WTC11 (cell line): ENCODE measurements around the gene EGLN1. TPM values are rescaled to one million over a fixed set of nuclear protein-coding genes. Genes with fewer than 3 reads are reported as not detected.

Source experiments
- ATAC-seq: fragments of 200-7000 bp; cut with Tn5 transposase; 2 replicates; pipeline ENCODE4 v1.10.0; 2021; ENCODE audit warnings: mild to moderate bottlenecking, moderate library complexity
- CTCF ChIA-PET: fragments of 300-600 bp; sonication (Branson Sonifier 250); formaldehyde crosslinking; loops from one replicate; lab custom pipeline; 2021; ENCODE audit warnings: antibody characterized with exemption; lab: Charles Lee
- POLR2A ChIA-PET: fragments of 350-600 bp; sonication (Branson Sonifier 250); formaldehyde crosslinking; loops from one replicate; lab custom pipeline; 2021; ENCODE audit warnings: antibody characterized with exemption; lab: Charles Lee
- DNase-seq: peaks from one replicate; pipeline ENCODE4 v3.0.0; 2021; ENCODE audit warnings: low spot score
- H3K27ac Mint-ChIP-seq: 2 replicates; pipeline ENCODE4 v1.8.0; 2021; ENCODE audit warnings: mixed read lengths
- H3K27me3 Mint-ChIP-seq: 2 replicates; pipeline ENCODE4 v1.8.0; 2021; ENCODE audit warnings: low read depth, mild to moderate bottlenecking, moderate library complexity, mixed read lengths
- H3K36me3 Mint-ChIP-seq: 2 replicates; pipeline ENCODE4 v1.8.0; 2021; ENCODE audit warnings: mixed read lengths
- H3K4me1 Mint-ChIP-seq: 2 replicates; pipeline ENCODE4 v1.8.0; 2022; ENCODE audit warnings: mixed read lengths
- H3K4me3 Mint-ChIP-seq: 2 replicates; pipeline ENCODE4 v1.8.0; 2021; ENCODE audit warnings: mild to moderate bottlenecking, moderate library complexity, mixed read lengths
- H3K9me3 Mint-ChIP-seq: 2 replicates; pipeline ENCODE4 v1.8.0; 2021; ENCODE audit warnings: mixed read lengths
- AR ChIP-seq: fragments of 250-450 bp; sonication (Bioruptor Pico); IDR thresholded peaks from 2 replicates; pipeline ENCODE4 v1.9.0; 2021; ENCODE audit warnings: mild to moderate bottlenecking
- ATF6 ChIP-seq: sonication (generic); formaldehyde crosslinking; IDR thresholded peaks from 2 replicates; pipeline ENCODE4 v1.8.1; 2023; ENCODE audit warnings: mild to moderate bottlenecking, missing genetic modification reagents
- CREM ChIP-seq: sonication (generic); formaldehyde crosslinking; IDR thresholded peaks from 2 replicates; pipeline ENCODE4 v1.8.1; 2022; ENCODE audit warnings: mild to moderate bottlenecking, missing genetic modification reagents, moderate library complexity
- ELF4 ChIP-seq: sonication (generic); formaldehyde crosslinking; IDR thresholded peaks from 2 replicates; pipeline ENCODE4 v1.8.1; 2022; ENCODE audit warnings: low read depth, mild to moderate bottlenecking, moderate library complexity, missing genetic modification reagents
- ERG ChIP-seq: fragments of 250-450 bp; sonication (Bioruptor Pico); IDR thresholded peaks from 2 replicates; pipeline ENCODE4 v1.8.0; 2021; ENCODE audit warnings: mild to moderate bottlenecking
- ETV6 ChIP-seq: sonication (generic); formaldehyde crosslinking; IDR thresholded peaks from 2 replicates; pipeline ENCODE4 v1.8.1; 2022; ENCODE audit warnings: mild to moderate bottlenecking, missing genetic modification reagents
- JUN ChIP-seq: sonication (generic); formaldehyde crosslinking; IDR thresholded peaks from 2 replicates; pipeline ENCODE4 v1.8.0; 2023; ENCODE audit warnings: mild to moderate bottlenecking, missing genetic modification reagents
- NFE2L1 ChIP-seq: sonication (generic); formaldehyde crosslinking; IDR thresholded peaks from 2 replicates; pipeline ENCODE4 v1.8.1; 2023; ENCODE audit warnings: missing genetic modification reagents
- OVOL2 ChIP-seq: fragments of 250-450 bp; sonication (Bioruptor Pico); IDR thresholded peaks from 2 replicates; pipeline ENCODE4 v1.9.0; 2021; ENCODE audit warnings: mild to moderate bottlenecking, borderline replicate concordance
- PREB ChIP-seq: sonication (generic); formaldehyde crosslinking; IDR thresholded peaks from 2 replicates; pipeline ENCODE4 v1.8.1; 2022; ENCODE audit warnings: mild to moderate bottlenecking, missing genetic modification reagents, moderate library complexity, borderline replicate concordance
- ZNF281 ChIP-seq: sonication (generic); formaldehyde crosslinking; IDR thresholded peaks from 2 replicates; pipeline ENCODE4 v1.8.0; 2023; ENCODE audit warnings: mild to moderate bottlenecking, missing genetic modification reagents
- ZNF317 ChIP-seq: sonication (generic); formaldehyde crosslinking; IDR thresholded peaks from 2 replicates; pipeline ENCODE4 v1.8.1; 2023; ENCODE audit warnings: low read depth, mild to moderate bottlenecking, moderate library complexity, missing genetic modification reagents, borderline replicate concordance
- total RNA-seq: library from RNA; stranded (reverse); gene quantifications from 3 replicates; pipeline ENCODE4 v1.2.3, GENCODE V29; 2021
- TF ChIP-seq, protein P1 (sequence below): sonication (generic); formaldehyde crosslinking; IDR thresholded peaks from 2 replicates; pipeline ENCODE4 v1.8.0; 2023; ENCODE audit warnings: missing genetic modification reagents, mild to moderate bottlenecking, borderline replicate concordance
- TF ChIP-seq, protein P2 (sequence below): sonication (generic); formaldehyde crosslinking; IDR thresholded peaks from 2 replicates; pipeline ENCODE4 v1.8.1; 2022; ENCODE audit warnings: low read depth, missing genetic modification reagents, borderline replicate concordance
- TF ChIP-seq, protein P3 (sequence below): sonication (generic); formaldehyde crosslinking; conservative IDR thresholded peaks from 2 replicates; pipeline ENCODE4 v1.8.1; 2022; ENCODE audit warnings: mild to moderate bottlenecking, missing genetic modification reagents

Gene EGLN1
- total RNA-seq, 1 experiment from 2014 or later, result 13.7 TPM

GRCh38 chr1:231387770-231388669 is 34.1 kb downstream of the EGLN1 start (continued):
- no peak for TF ChIP-seq ELF4 (CRISPR knock-in tag)
- TF ChIP-seq ATF6 (CRISPR knock-in tag), result no peak
- TF ChIP-seq, all 79 proteins: peak for 0

DNA sequence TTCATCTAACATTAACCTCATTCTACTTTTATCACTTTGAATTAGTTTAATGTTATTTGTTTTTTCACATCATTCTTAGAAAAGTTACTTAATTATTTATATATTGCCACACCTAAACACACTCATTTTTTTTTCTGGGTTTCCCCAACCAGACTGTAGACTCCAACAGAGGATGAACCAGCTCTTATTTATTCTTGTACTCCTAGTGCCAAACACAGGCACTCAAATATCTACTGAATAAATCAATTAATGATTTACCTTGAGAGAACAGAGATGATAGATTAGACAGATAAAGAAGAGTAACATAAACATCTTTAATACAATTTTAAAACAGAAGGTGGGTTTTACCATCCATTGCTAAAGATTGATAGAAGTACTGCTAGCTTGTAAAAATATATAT is 35.6 kb downstream of the EGLN1 start:
- ATAC-seq (no peak), DNase-seq (no peak)
- no peak overlapping the region for H3K4me3 Mint-ChIP-seq
- ChIA-PET POLR2A (interaction anchor here (0.6 kb wide), 1 partner anchor 12 kb away, joined by 3 read pairs; no protein-coding TSS in a partner anchor), CTCF (no interaction called here)
- H3K27ac Mint-ChIP-seq, result no peak overlapping the region
- no peaks in the 10 kb centered on the region for H3K27me3 Mint-ChIP-seq
- no peaks in the 10 kb centered on the region for H3K9me3 Mint-ChIP-seq
- H3K36me3 Mint-ChIP-seq, result no peaks in the 10 kb centered on the region
- H3K4me1 Mint-ChIP-seq, result no peaks in the 10 kb centered on the region
- TF ChIP-seq NFE2L1 (CRISPR knock-in tag), result no peak
- no peak for TF ChIP-seq ETV6 (CRISPR knock-in tag)
- TF ChIP-seq, protein P1, sequence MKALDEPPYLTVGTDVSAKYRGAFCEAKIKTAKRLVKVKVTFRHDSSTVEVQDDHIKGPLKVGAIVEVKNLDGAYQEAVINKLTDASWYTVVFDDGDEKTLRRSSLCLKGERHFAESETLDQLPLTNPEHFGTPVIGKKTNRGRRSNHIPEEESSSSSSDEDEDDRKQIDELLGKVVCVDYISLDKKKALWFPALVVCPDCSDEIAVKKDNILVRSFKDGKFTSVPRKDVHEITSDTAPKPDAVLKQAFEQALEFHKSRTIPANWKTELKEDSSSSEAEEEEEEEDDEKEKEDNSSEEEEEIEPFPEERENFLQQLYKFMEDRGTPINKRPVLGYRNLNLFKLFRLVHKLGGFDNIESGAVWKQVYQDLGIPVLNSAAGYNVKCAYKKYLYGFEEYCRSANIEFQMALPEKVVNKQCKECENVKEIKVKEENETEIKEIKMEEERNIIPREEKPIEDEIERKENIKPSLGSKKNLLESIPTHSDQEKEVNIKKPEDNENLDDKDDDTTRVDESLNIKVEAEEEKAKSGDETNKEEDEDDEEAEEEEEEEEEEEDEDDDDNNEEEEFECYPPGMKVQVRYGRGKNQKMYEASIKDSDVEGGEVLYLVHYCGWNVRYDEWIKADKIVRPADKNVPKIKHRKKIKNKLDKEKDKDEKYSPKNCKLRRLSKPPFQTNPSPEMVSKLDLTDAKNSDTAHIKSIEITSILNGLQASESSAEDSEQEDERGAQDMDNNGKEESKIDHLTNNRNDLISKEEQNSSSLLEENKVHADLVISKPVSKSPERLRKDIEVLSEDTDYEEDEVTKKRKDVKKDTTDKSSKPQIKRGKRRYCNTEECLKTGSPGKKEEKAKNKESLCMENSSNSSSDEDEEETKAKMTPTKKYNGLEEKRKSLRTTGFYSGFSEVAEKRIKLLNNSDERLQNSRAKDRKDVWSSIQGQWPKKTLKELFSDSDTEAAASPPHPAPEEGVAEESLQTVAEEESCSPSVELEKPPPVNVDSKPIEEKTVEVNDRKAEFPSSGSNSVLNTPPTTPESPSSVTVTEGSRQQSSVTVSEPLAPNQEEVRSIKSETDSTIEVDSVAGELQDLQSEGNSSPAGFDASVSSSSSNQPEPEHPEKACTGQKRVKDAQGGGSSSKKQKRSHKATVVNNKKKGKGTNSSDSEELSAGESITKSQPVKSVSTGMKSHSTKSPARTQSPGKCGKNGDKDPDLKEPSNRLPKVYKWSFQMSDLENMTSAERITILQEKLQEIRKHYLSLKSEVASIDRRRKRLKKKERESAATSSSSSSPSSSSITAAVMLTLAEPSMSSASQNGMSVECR (CRISPR knock-in tag), result no peak
- TF ChIP-seq, protein P2, sequence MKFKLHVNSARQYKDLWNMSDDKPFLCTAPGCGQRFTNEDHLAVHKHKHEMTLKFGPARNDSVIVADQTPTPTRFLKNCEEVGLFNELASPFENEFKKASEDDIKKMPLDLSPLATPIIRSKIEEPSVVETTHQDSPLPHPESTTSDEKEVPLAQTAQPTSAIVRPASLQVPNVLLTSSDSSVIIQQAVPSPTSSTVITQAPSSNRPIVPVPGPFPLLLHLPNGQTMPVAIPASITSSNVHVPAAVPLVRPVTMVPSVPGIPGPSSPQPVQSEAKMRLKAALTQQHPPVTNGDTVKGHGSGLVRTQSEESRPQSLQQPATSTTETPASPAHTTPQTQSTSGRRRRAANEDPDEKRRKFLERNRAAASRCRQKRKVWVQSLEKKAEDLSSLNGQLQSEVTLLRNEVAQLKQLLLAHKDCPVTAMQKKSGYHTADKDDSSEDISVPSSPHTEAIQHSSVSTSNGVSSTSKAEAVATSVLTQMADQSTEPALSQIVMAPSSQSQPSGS, result no peak
- no peak for TF ChIP-seq OVOL2 (CRISPR knock-in tag)
- no peak for TF ChIP-seq JUN
- TF ChIP-seq ZNF281 (CRISPR knock-in tag), result no peak
- TF ChIP-seq ERG, result no peak
- TF ChIP-seq PREB (CRISPR knock-in tag), result no peak
- TF ChIP-seq, protein P3, sequence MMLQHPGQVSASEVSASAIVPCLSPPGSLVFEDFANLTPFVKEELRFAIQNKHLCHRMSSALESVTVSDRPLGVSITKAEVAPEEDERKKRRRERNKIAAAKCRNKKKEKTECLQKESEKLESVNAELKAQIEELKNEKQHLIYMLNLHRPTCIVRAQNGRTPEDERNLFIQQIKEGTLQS (CRISPR knock-in tag), result no peak
- no peak for TF ChIP-seq AR (CRISPR knock-in tag)
- no peak for TF ChIP-seq ZNF317 (CRISPR knock-in tag)
- no peak for TF ChIP-seq CREM (CRISPR knock-in tag)
